ENCODE data around the gene CAB39.

GRCh38 chr2:230821261-230821990 is 108.8 kb downstream of the CAB39 start:
- no peak for TF ChIP-seq POLR2AphosphoS5 (IDR thresholded peaks at IDR 0.05; ENCODE audit: low read depth, low read length)
- TF ChIP-seq REST (IDR thresholded peaks at IDR 0.05; ENCODE audit: insufficient read depth in 1 of 2, low read depth in 2 of 2, low read length in 1 of 2), result no peak
- TF ChIP-seq CTCF (IDR thresholded peaks at IDR 0.05), result no peak
